ENCODE results near the gene RALB.

The RALB gene

GRCh38 chr2:120220756-120221155 is 31.9 kb upstream of the RALB start:
- TF ChIP-seq CTCF (conservative IDR thresholded peaks at IDR 0.05; ENCODE audit: control insufficient read depth, insufficient read depth, low read depth, low read length): no peak
- no peak overlapping the region for H3K4me3 ChIP-seq (ENCODE audit: control insufficient read depth, low read depth, low read length)
- DNase-seq (ENCODE audit: low read depth): no peak

GRCh38 chr2:120221616-120222015 is 31.0 kb upstream of the RALB start:
- DNase-seq (ENCODE audit: low read depth): no peak
- no peak for TF ChIP-seq CTCF (conservative IDR thresholded peaks at IDR 0.05; ENCODE audit: control insufficient read depth, insufficient read depth, low read depth, low read length)
- H3K4me3 ChIP-seq (ENCODE audit: control insufficient read depth, low read depth, low read length): no peak overlapping the region

- TF ChIP-seq CTCF (conservative IDR thresholded peaks at IDR 0.05; ENCODE audit: control insufficient read depth, insufficient read depth, low read depth, low read length): no peak
- DNase-seq (ENCODE audit: low read depth): no peak
- H3K4me3 ChIP-seq (ENCODE audit: control insufficient read depth, low read depth, low read length): peak overlapping the region; percentile 29
Observed at GRCh38 chr2:120222186-120223033, 30.2 kb upstream of the RALB start.

- H3K4me3 ChIP-seq (ENCODE audit: control insufficient read depth, low read depth, low read length): peak within 1 kb of the TSS; percentile 52
- peak; percentile 23 for TF ChIP-seq CTCF (conservative IDR thresholded peaks at IDR 0.05; ENCODE audit: control insufficient read depth, insufficient read depth, low read depth, low read length)
- peak; percentile 76 for DNase-seq (ENCODE audit: low read depth)
Observed at GRCh38 chr2:120223034-120223912, 29.4 kb upstream of the RALB start, which contains the start of gene TMEM185B. Gene TMEM185B (minus strand): TSS chr2:120223400. CDS start chr2:120222976, 424 bp downstream.

- no peak overlapping the region for H3K4me3 ChIP-seq (ENCODE audit: control insufficient read depth, low read depth, low read length)
- no peak for TF ChIP-seq CTCF (conservative IDR thresholded peaks at IDR 0.05; ENCODE audit: control insufficient read depth, insufficient read depth, low read depth, low read length)
- DNase-seq (ENCODE audit: low read depth): no peak
Observed at GRCh38 chr2:120224256-120224655, 28.4 kb upstream of the RALB start.

- no peak for TF ChIP-seq CTCF (conservative IDR thresholded peaks at IDR 0.05; ENCODE audit: control insufficient read depth, insufficient read depth, low read depth, low read length)
- DNase-seq (ENCODE audit: low read depth): no peak
- H3K4me3 ChIP-seq (ENCODE audit: control insufficient read depth, low read depth, low read length): no peak overlapping the region
Observed at GRCh38 chr2:120224735-120225548, 27.7 kb upstream of the RALB start.
